ENCODE results near the gene YPEL1.

- TF ChIP-seq CTCF (conservative IDR thresholded peaks at IDR 0.05; ENCODE audit: low read depth, low read length) (no peak), EZH2 (IDR thresholded peaks at IDR 0.05; ENCODE audit: borderline replicate concordance, low read depth, low read length, poor library complexity, severe bottlenecking) (no peak)
Measured at GRCh38 chr22:21702700-21703683, 32.6 kb downstream of the YPEL1 start.

All from A673 (cell line).